Activated CD4-positive, alpha-beta T cell treated with anti-CD3 and anti-CD28 coated beads for 4 hours (primary cell): ENCODE measurements around the gene RBP2.

ENCODE experiments used
- DNase-seq, 2 donors: peaks; one replicate each; pipeline ENCODE4 v3.0.0-alpha.2; 2020

The RBP2 gene

GRCh38 chr3:139480585-139480984 lies 4.3 kb upstream of the RBP2 start:
- DNase-seq: no peak

GRCh38 chr3:139477710-139478640 lies 1.7 kb upstream of the RBP2 start:
- DNase-seq: no peak

- DNase-seq: no peak
Measured at GRCh38 chr3:139473155-139473771, 3.1 kb downstream of the RBP2 start.

- no peak for DNase-seq
Measured at GRCh38 chr3:139472380-139473010, 3.8 kb downstream of the RBP2 start.

- no peak for DNase-seq
Measured at GRCh38 chr3:139470199-139470598, 6.1 kb downstream of the RBP2 start.

GRCh38 chr3:139468399-139468798 lies 7.9 kb downstream of the RBP2 start:
- no peak for DNase-seq

- DNase-seq: no peak
Measured at GRCh38 chr3:139466360-139466759, 10.0 kb downstream of the RBP2 start.

GRCh38 chr3:139465636-139466035 lies 10.7 kb downstream of the RBP2 start:
- no peak for DNase-seq

GRCh38 chr3:139463466-139463865 lies 12.8 kb downstream of the RBP2 start:
- no peak for DNase-seq

- DNase-seq: no peak
Measured at GRCh38 chr3:139460529-139460928, 15.8 kb downstream of the RBP2 start.

GRCh38 chr3:139460076-139460475 lies 16.2 kb downstream of the RBP2 start:
- no peak for DNase-seq

GRCh38 chr3:139458348-139458747 lies 18.0 kb downstream of the RBP2 start:
- no peak for DNase-seq

- DNase-seq: no peak
Measured at GRCh38 chr3:139457066-139457465, 19.2 kb downstream of the RBP2 start.

GRCh38 chr3:139456386-139456785 lies 19.9 kb downstream of the RBP2 start:
- no peak for DNase-seq

- DNase-seq: no peak
Measured at GRCh38 chr3:139455855-139456254, 20.5 kb downstream of the RBP2 start.

GRCh38 chr3:139455206-139455605 lies 21.1 kb downstream of the RBP2 start:
- no peak for DNase-seq

- no peak for DNase-seq
Measured at GRCh38 chr3:139454346-139454745, 22.0 kb downstream of the RBP2 start.

- no peak for DNase-seq
Measured at GRCh38 chr3:139450159-139450558, 26.2 kb downstream of the RBP2 start.

- no peak for DNase-seq
Measured at GRCh38 chr3:139449566-139449965, 26.8 kb downstream of the RBP2 start.

- no peak for DNase-seq
Measured at GRCh38 chr3:139448104-139448503, 28.2 kb downstream of the RBP2 start.

GRCh38 chr3:139447486-139447885 lies 28.8 kb downstream of the RBP2 start:
- DNase-seq: no peak

GRCh38 chr3:139444446-139444845 lies 31.9 kb downstream of the RBP2 start:
- no peak for DNase-seq

GRCh38 chr3:139443186-139443585 lies 33.1 kb downstream of the RBP2 start:
- DNase-seq: no peak

GRCh38 chr3:139441656-139442055 lies 34.7 kb downstream of the RBP2 start:
- no peak for DNase-seq
